GM12878 (cell line): ENCODE measurements around the gene NR6A1. TPM values are rescaled to one million over a fixed set of nuclear protein-coding genes. Genes with fewer than 3 reads are reported as not detected.

ENCODE experiments used
- ATAC-seq: fragments of 200-7000 bp; cut with Tn5 transposase; 3 replicates; pipeline ENCODE4 v1.9.1; 2020; ENCODE audit warnings: mild to moderate bottlenecking, moderate library complexity
- BruUV-seq: library from RNA; stranded (reverse); fragments of 400-500 nt; replicated peaks from 2 replicates; lab custom pipeline; 2021; lab: Mats Ljungman, UMichigan
- CTCF ChIA-PET: fragments of 300-600 bp; sonication (Branson Sonifier 250); formaldehyde crosslinking; extraction: SDS; loops from one replicate; lab custom pipeline; 2021; ENCODE audit warnings: inconsistent platforms; lab: Yijun Ruan, JAX
- POLR2A ChIA-PET: fragments of 350-600 bp; formaldehyde crosslinking; extraction: SDS; loops from one replicate; lab custom pipeline; 2021; ENCODE audit warnings: inconsistent platforms; lab: Charles Lee
- RAD21 ChIA-PET: fragments of 300-600 bp; sonication (Branson Sonifier 250); formaldehyde crosslinking; loops from one replicate; lab custom pipeline; 2023; ENCODE audit warnings: antibody characterized with exemption; ENCODE audit not compliant: unreplicated experiment; lab: Charles Lee
- SMC1A ChIA-PET: fragments of 300-600 bp; sonication (Branson Sonifier 250); formaldehyde crosslinking; loops from one replicate; lab custom pipeline; 2023; ENCODE audit not compliant: unreplicated experiment, uncharacterized antibody; lab: Charles Lee
- DNase-seq: peaks from one replicate; pipeline ENCODE4 v3.0.0-alpha.2; 2011; ENCODE audit warnings: low read depth, low spot score
- FAIRE-seq: peaks from 3 replicates; lab custom pipeline; 2011; peaks lifted over from hg19 to GRCh38; lab: Jason Lieb, UNC
- H2AFZ ChIP-seq: 2 replicates; pipeline ENCODE4 v1.6.0; 2011; ENCODE audit warnings: low read depth, low read length, control low read depth; ENCODE audit not compliant: control insufficient read depth
- H3K27ac ChIP-seq: 2 replicates; pipeline ENCODE4 v1.5.1; 2011; ENCODE audit warnings: control low read depth; ENCODE audit not compliant: control insufficient read depth, insufficient read depth
- H3K27me3 ChIP-seq, 2 experiments: replicated peaks in 1 of 2; 2 replicates each; pipeline versions ENCODE4 v1.6.0 to v1.6.1; 2011; ENCODE audit warnings: low read length in 1 of 2; ENCODE audit not compliant: control insufficient read depth in 2 of 2, insufficient read depth in 2 of 2
- H3K36me3 ChIP-seq, 2 experiments: 2 replicates each; pipeline ENCODE4 v1.5.1; 2011; ENCODE audit warnings: low read length in 1 of 2; ENCODE audit not compliant: control insufficient read depth in 2 of 2, insufficient read depth in 2 of 2
- H3K4me1 ChIP-seq: 2 replicates; pipeline ENCODE4 v1.6.1; 2011; ENCODE audit warnings: mild to moderate bottlenecking, low read length, moderate library complexity, mixed read lengths; ENCODE audit not compliant: control insufficient read depth, insufficient read depth
- H3K4me2 ChIP-seq: 2 replicates; pipeline ENCODE4 v1.6.0; 2011; ENCODE audit warnings: control low read depth; ENCODE audit not compliant: control insufficient read depth, insufficient read depth
- H3K4me3 ChIP-seq: fragments of 200-600 bp; sonication (generic); 2 replicates; pipeline ENCODE4 v1.5.1; 2016
- H3K79me2 ChIP-seq: 2 replicates; pipeline ENCODE4 v1.6.0; 2011; ENCODE audit warnings: low read length; ENCODE audit not compliant: control insufficient read depth, insufficient read depth
- H3K9ac ChIP-seq: 2 replicates; pipeline ENCODE4 v1.8.0; 2011; ENCODE audit warnings: low read length, control low read depth, mixed read lengths; ENCODE audit not compliant: control insufficient read depth, insufficient read depth
- H3K9me3 ChIP-seq: replicated peaks from 3 replicates; pipeline ENCODE4 v1.5.1; 2011; ENCODE audit warnings: mild to moderate bottlenecking, low read length; ENCODE audit not compliant: control insufficient read depth, insufficient read depth
- H4K20me1 ChIP-seq: 2 replicates; pipeline ENCODE4 v1.6.0; 2011; ENCODE audit not compliant: control insufficient read depth, insufficient read depth
- CHD1 ChIP-seq: IDR thresholded peaks from 2 replicates; pipeline ENCODE4 v1.6.1; 2012; ENCODE audit warnings: low read depth, low read length, improper control_type of control experiment
- EED ChIP-seq: sonication (generic); IDR thresholded peaks from 2 replicates; pipeline ENCODE4 v1.6.1; 2016; ENCODE audit warnings: antibody characterized with exemption, low read depth
- NFYA ChIP-seq: IDR thresholded peaks from 2 replicates; pipeline ENCODE4 v1.6.1; 2011; ENCODE audit warnings: low read depth, mild to moderate bottlenecking, low read length, improper control_type of control experiment, borderline replicate concordance
- NR2C2 ChIP-seq: IDR thresholded peaks from 2 replicates; pipeline ENCODE4 v1.6.1; 2011; ENCODE audit warnings: borderline replicate concordance, low read depth; ENCODE audit not compliant: control insufficient read depth, insufficient read length
- NRF1 ChIP-seq: conservative IDR thresholded peaks from 2 replicates; pipeline ENCODE4 v1.6.1; 2011; ENCODE audit warnings: mild to moderate bottlenecking, low read depth, low read length, improper control_type of control experiment
- POLR2A ChIP-seq: IDR thresholded peaks from 2 replicates; pipeline ENCODE4 v1.6.1; 2011; ENCODE audit warnings: low read depth, mild to moderate bottlenecking, low read length
- SIN3A ChIP-seq: IDR thresholded peaks from 2 replicates; pipeline ENCODE4 v1.6.1; 2012; ENCODE audit warnings: low read depth, low read length, improper control_type of control experiment
- ZZZ3 ChIP-seq: IDR thresholded peaks from 2 replicates; pipeline ENCODE4 v1.6.1; 2011; ENCODE audit warnings: low read depth; ENCODE audit not compliant: control insufficient read depth, insufficient read length
- WGBS: methylation state at CpG from one replicate; pipeline ENCODE4 v1.1.6; 2016; ENCODE audit warnings: low lambda C conversion rate; ENCODE audit not compliant: insufficient replicate concordance, insufficient coverage; ENCODE audit errors: missing lambda C conversion rate; 5-methylcytosine and 5-hydroxymethylcytosine counted together
- in situ Hi-C: fragments of 300-500 bp; cut with MboI; formaldehyde crosslinking; loops from 9 replicates; pipeline ENCODE4 v1.14.3; 2018; ENCODE audit warnings: mixed read lengths
- intact Hi-C: fragments of 100-400 bp; cut with micrococcal nuclease; formaldehyde crosslinking; loops from one replicate; pipeline ENCODE4 v1.14.2; 2022; ENCODE audit not compliant: unreplicated experiment
- polyA plus RNA-seq, 11 experiments: library from polyadenylated mRNA; depleted of rRNA in 4 of 11; unstranded in 6 of 11; stranded (reverse) in 5 of 11; fragments of >200 nt; fragmentation: Nextera tagmentation in 4 of 11; fragmentation: Illumina TruSeq in 1 of 11; extraction: Ambion mirVana in 4 of 11; extraction: Trizol in 1 of 11; gene quantifications; 1 replicate in 1 of 11; 2 replicates in 10 of 11; pipeline versions ENCODE4 v1.2.1 to v1.2.3, GENCODE V29; 2011 to 2016; ENCODE audit warnings: inconsistent platforms in 2 of 11, missing spikeins in 2 of 11, low read depth in 1 of 11
- total RNA-seq, 4 experiments: library from RNA; depleted of rRNA in 3 of 4; stranded (reverse); fragments of >200 nt in 3 of 4; fragmentation: Illumina TruSeq in 1 of 4; extraction: Trizol in 1 of 4; gene quantifications; 2 replicates each; pipeline versions ENCODE4 v1.2.1 to v1.2.3, GENCODE V29; 2013 to 2021
- TF ChIP-seq, protein P1 (sequence below): IDR thresholded peaks from 2 replicates; pipeline ENCODE4 v1.6.1; 2012; ENCODE audit warnings: improper control_type of control experiment, low read depth, low read length; ENCODE audit not compliant: insufficient replicate concordance
- TF ChIP-seq, protein P2 (sequence below): fragments of 450-650 bp; IDR thresholded peaks from 2 replicates; pipeline ENCODE4 v1.6.1; 2017; ENCODE audit warnings: borderline replicate concordance

NR6A1 gene
- total and polyA plus RNA-seq, 10 of the 15 experiments (the other 5 are each of a cell fraction or from before 2014, with no cell fraction given) = 1.2 to 9.2 (median 4.6) TPM

DNA sequence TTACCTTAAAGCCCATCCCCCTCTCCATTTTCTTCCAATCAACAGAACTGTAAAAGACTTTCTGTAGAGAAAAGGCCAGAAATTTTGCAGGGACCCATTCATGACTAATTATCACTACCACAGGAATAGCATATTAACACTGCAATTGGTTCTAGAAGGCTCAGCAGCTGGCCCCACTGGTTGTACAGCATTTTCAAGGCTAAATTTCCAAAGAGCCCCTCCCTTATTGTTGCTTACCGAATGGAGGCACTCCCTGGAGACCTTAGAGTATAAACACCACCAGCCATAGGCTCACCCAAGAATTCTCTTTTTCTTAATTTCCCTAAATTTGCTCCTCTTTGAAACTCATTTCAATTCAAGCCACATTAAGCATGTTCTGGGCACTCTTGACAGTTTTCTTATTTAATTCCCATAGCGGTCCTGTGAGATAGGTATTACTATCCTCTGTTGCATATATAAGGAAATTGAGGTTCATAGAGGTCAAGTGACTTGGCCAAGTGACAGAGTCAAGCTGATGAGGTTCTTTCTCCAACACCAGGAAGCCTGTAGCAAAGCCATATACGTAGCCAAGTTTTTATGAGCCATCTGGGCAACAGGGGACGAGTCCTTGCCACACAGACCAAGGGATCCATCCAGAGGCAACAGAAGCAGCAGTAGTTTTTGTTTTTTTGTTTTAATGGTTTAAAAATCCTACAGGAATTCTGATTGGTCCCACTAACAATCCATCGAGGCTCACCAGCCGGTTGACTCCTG lies 180.0 kb downstream of the NR6A1 start (continued):
- TF ChIP-seq EED = no peak
- no peak for TF ChIP-seq CHD1

DNA sequence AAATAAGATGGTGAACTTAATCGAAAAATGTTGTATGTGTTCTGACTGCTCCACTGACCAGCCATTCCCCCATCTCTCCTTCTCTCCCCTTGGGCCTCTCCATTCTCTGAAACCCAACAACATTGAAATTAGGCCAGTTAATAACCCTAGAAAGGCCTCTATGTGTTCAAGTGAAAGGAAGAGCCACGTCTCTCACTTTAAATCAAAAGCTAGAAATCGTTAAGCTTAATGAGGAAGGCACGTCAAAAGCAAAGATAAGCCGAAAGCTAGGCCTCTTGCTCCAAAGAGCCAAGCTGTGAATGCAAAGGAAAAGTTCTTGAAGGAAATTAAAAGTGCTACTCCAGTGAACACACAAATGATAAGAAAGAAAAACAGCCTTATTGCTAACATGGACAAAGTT lies 186.5 kb downstream of the NR6A1 start:
- FAIRE-seq (no peak), ATAC-seq (no peak), DNase-seq (no peak)
- in situ Hi-C loops (no loop called here), intact Hi-C loops (no loop called here)
- no peak overlapping the region for H3K27ac ChIP-seq
- no peaks in the 10 kb centered on the region for H3K9me3 ChIP-seq
- WGBS = 85% methylated on average over 5 of the region's 5 CpGs
- ChIA-PET SMC1A (no interaction called here), POLR2A (no interaction called here), CTCF (interaction anchor here (2.3 kb wide), 1 partner anchor 8 kb away, joined by 7 read pairs; no protein-coding TSS in a partner anchor), RAD21 (no interaction called here)
- no peak overlapping the region for H3K4me3 ChIP-seq
- H3K27me3 ChIP-seq = no peaks in the 10 kb centered on the region
- H3K79me2 ChIP-seq = no peaks in the 10 kb centered on the region
- H3K9ac ChIP-seq = no peak overlapping the region
- H3K36me3 ChIP-seq = no peaks in the 10 kb centered on the region
- no TSS peak for BruUV-seq
- H4K20me1 ChIP-seq = no peaks in the 10 kb centered on the region
- TF ChIP-seq, protein P1, sequence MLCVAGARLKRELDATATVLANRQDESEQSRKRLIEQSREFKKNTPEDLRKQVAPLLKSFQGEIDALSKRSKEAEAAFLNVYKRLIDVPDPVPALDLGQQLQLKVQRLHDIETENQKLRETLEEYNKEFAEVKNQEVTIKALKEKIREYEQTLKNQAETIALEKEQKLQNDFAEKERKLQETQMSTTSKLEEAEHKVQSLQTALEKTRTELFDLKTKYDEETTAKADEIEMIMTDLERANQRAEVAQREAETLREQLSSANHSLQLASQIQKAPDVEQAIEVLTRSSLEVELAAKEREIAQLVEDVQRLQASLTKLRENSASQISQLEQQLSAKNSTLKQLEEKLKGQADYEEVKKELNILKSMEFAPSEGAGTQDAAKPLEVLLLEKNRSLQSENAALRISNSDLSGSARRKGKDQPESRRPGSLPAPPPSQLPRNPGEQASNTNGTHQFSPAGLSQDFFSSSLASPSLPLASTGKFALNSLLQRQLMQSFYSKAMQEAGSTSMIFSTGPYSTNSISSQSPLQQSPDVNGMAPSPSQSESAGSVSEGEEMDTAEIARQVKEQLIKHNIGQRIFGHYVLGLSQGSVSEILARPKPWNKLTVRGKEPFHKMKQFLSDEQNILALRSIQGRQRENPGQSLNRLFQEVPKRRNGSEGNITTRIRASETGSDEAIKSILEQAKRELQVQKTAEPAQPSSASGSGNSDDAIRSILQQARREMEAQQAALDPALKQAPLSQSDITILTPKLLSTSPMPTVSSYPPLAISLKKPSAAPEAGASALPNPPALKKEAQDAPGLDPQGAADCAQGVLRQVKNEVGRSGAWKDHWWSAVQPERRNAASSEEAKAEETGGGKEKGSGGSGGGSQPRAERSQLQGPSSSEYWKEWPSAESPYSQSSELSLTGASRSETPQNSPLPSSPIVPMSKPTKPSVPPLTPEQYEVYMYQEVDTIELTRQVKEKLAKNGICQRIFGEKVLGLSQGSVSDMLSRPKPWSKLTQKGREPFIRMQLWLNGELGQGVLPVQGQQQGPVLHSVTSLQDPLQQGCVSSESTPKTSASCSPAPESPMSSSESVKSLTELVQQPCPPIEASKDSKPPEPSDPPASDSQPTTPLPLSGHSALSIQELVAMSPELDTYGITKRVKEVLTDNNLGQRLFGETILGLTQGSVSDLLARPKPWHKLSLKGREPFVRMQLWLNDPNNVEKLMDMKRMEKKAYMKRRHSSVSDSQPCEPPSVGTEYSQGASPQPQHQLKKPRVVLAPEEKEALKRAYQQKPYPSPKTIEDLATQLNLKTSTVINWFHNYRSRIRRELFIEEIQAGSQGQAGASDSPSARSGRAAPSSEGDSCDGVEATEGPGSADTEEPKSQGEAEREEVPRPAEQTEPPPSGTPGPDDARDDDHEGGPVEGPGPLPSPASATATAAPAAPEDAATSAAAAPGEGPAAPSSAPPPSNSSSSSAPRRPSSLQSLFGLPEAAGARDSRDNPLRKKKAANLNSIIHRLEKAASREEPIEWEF = no peak
- TF ChIP-seq NR2C2 = no peak
- TF ChIP-seq POLR2A = no peak
- TF ChIP-seq, protein P2, sequence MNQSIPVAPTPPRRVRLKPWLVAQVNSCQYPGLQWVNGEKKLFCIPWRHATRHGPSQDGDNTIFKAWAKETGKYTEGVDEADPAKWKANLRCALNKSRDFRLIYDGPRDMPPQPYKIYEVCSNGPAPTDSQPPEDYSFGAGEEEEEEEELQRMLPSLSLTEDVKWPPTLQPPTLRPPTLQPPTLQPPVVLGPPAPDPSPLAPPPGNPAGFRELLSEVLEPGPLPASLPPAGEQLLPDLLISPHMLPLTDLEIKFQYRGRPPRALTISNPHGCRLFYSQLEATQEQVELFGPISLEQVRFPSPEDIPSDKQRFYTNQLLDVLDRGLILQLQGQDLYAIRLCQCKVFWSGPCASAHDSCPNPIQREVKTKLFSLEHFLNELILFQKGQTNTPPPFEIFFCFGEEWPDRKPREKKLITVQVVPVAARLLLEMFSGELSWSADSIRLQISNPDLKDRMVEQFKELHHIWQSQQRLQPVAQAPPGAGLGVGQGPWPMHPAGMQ = no peak
- no peak for TF ChIP-seq ZZZ3
- no peak for TF ChIP-seq NRF1
- TF ChIP-seq NFYA = no peak
- no peak for TF ChIP-seq SIN3A
- TF ChIP-seq, all 136 proteins: peak for 0
- Histone ChIP-seq H2AFZ (no peak overlapping the region), H3K4me2 (no peak overlapping the region), H3K4me1 (no peaks in the 10 kb centered on the region)
